ENCODE measurements around the gene IVL. TPM values are rescaled to one million over a fixed set of nuclear protein-coding genes. Genes with fewer than 3 reads are reported as not detected.

Gene IVL
- total RNA-seq, 1 donor from 2014 or later, result not detected

DNA sequence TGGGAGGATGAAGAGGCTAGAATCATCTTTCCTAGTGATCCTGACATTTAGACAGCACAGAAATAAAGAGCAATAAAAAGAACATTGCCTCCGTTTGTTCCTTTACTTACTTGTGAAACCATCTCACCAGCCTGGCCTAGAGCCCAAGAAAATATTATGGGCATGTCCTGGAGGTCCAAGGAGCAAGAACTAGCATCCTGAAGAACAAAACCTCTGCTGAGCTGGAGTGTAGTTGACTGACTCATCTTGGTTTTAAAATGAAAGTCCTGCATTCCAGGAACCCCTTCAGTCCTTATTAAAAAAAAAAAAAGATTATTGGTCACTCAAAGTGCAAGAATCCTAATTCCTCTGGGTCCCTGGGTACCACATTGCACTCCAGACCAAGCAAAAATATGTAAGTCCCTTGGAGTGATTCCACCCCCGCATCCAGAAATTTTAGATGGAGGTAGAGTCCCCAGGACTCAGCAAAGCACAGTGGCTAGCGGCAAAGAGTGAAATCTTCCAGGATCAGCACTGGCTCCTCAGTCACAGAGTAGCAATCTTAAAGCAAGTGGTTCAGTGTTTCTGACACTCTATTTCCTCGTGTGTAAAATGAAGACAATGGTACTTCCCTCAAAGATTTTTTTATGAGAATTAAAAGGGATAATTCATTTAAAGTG, 23.3 kb upstream of the IVL start:
- no peak for ATAC-seq (ENCODE audit: poor library complexity)
- DNase-seq, result no peak
- intact Hi-C loops (cut with DNase I), result no loop called here

DNA sequence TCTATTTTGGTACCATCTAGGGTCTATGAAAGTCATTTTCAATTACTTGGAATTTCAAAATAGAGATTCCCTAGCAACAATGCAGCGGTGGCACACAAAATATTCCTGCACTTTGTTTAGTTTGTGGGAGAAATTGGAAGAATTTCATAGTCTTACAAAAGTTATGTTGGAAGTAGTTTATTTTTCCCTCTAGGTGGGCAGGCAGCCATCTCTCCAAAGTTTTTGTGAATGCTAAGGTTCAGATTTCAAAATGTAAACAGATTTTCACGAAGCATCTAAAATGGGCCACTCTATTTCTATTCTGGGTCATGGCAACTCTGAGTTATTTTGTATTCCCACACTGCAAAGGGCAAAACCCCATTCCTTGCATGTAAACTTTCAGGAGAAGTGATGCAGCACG, 22.3 kb upstream of the IVL start:
- intact Hi-C loops (cut with DNase I), result no loop called here
- DNase-seq (no peak), ATAC-seq (ENCODE audit: poor library complexity) (no peak)

DNA sequence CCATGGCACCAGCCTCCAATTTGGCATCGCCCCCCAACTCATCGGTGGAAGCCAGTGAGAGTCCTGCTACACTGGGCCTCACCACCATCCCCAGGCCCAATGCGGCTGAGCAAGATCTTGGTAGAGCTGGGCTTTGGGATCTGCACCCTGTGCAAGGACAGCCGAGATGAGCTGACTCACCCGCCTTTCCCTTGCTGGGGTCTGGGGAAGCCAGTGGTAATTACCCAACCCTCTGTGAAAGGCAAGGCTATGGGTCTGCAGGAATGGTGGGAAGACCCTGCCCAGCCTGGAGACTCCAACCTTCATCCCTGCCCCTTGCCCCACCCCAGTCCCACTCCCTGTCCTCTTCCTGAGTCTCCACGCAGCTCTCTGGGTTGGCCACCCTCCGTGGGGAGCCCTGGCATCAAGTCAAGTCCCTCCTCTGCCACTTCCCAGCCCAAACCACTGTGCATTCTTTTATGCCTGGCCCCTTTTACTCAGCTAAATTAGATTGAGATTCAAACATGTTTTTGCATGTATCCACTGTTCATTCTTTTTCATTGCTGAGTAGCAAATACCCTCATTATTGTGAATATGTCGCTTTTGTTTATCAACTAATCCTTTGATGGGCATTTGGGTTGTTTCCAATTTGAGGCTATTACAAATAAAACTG, 21.5 kb upstream of the IVL start:
- no peak for DNase-seq
- intact Hi-C loops (cut with DNase I), result no loop called here
- ATAC-seq (ENCODE audit: poor library complexity), result no peak

DNA sequence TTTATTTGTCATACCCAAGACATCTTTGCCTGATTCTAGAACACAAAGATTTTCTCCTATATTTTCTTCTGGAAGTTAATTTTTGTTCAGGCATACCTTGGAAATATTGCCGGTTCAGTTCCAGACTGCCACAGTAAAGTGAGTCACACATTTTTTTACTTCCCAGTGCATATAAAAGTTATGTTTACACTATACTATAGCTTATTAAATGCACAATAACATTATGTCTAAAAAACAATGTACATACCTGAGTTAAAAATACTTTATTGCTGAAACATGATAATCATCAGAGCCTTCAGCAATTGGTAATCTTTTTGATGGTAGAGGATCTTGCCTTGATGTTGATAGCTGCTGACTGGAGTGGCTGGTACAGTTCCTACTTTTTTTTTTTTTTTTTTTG, 20.2 kb upstream of the IVL start:
- DNase-seq (no peak), ATAC-seq (ENCODE audit: poor library complexity) (no peak)
- intact Hi-C loops (cut with DNase I), result no loop called here

DNA sequence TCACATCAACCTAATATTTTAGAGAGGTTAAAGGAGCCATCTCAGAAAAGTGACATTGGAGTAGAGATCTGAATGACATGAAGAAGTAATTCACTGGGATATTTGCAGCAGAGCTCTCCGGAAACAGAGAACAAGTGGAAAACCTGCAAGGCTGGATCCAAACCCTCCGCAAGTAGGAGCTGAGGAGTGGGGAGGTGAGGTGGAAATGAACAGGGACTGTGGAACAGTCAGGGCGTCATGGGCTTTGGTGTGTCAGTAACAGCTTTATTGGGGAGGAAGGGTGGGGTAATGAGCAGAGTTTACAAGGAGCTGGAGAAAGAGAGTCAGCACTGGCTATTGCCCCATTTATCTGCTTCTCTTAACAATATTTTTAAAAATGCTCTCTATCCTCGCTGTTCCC, 9.3 kb upstream of the IVL start:
- intact Hi-C loops (cut with DNase I), result no loop called here
- no peak for ATAC-seq (ENCODE audit: poor library complexity)
- no peak for DNase-seq

DNA sequence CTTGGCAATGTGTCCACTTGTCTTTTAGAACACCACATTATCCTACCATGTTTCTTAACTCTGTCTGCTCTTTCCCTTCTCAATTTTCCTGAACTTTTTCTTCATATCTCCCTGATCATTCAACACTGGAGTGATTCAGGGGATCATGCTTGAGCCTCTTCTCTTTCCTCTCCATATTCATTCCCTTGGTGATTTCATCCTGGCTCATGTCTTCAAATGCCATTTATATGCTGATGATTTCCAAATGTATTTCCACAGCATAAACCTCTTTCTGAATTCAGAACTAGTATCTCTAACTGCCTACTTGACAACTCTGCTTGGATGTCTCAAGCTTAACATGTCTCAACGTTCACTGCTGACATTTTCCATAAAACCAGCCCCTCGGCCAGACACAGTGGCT, 8.5 kb upstream of the IVL start:
- ATAC-seq (ENCODE audit: poor library complexity), result no peak
- intact Hi-C loops (cut with DNase I), result no loop called here
- no peak for DNase-seq

DNA sequence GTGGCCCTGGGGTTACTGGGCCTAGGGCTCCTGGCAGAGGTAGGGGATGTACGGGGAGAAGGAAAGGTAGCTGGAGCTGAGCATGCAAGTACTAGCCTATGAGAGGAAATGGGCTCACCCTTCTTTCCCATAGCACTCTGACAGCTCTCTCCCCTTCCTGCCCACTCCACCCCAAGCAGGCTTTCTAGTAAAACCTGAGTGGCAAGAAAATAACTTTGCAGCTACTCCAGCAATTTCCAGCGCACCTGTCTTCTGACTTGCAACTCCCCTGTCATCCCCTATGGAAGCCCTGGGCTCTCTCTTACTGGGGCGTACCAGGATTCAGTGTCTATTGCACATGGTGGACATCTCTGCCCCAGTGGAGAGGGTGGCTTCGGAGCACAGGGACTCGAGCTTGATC, 6.7 kb upstream of the IVL start:
- DNase-seq, result no peak
- no peak for ATAC-seq (ENCODE audit: poor library complexity)
- intact Hi-C loops (cut with DNase I), result no loop called here

DNA sequence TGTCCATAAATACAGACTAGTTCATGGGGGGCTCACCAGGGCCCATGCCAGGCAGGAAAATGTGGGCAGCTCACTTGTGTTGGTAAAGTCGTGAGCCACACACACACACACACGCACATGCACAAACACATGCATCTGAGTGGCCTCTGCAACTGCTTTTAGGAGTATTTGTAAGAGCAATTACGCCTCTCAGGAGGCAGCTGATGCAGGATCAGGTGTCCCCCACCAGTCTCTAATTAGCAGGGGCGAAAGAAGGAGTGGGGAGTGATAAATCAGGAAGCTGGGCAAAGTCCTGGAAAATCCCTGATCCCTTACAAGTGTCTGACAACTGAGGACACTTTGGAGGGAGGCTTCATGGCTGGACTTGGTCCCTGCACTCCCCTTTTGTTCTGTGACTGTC, 5.7 kb upstream of the IVL start:
- ATAC-seq (ENCODE audit: poor library complexity) (no peak), DNase-seq (no peak)
- intact Hi-C loops (cut with DNase I), result no loop called here

DNA sequence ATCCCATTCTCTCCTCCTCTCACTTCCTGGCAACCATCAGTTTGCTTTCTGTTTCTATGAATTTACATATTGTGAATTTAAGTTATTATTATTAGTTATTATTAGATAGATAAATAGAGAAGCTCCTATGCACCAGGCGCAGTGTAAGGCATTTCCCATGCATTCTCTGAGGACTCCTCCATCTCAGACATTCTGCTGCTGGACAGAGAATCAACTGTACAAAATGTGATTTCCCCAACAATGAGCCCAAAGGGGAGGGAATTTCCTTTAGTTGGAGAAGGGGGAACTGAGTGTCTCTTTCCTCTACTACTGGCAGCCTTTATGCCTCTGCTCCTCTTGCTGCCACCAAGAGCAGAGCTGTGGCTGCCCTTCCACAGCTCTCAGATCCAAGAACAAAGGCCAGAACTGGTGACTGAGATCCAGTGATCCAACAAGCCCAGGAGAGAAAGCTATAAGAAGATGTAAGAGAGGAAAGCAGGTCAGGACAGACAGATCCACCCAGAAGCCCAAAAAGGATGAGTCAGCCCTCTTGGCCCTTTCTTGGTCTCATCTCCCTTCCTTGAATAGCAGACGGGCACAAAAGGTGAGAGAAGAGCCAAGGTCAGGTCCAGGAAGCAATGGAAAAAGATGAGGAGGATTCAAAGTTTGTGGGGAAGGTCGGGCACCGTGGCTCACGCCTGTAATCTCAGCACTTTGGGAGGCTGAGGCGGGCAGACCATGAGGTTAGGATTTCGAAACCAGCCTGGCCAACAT, 3.5 kb upstream of the IVL start:
- DNase-seq, result no peak
- intact Hi-C loops (cut with DNase I), result no loop called here
- no peak for ATAC-seq (ENCODE audit: poor library complexity)

DNA sequence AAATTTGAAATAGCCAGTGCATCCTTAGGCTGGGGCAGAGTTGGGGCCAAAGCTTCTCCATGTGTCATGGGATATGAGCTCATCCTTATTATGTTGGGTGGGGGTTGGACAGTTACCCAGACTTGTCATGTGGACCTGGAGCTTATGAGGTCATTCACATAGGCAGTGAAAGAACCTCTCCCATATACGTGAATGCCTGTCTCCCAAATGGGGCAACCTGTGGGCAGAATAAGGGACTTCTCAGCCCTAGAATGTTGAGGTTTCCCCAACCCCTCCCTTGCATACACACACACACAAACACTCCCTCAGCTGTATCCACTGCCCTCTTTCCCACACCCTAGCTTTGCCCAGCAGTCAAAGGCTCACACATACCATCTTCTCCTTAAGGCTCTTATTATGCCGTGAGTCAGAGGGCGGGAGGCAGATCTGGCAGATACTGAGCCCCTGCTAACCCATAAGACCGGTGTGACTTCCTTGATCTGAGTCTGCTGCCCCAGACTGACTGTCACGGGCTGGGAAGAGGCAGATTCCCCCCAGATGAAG, 2.3 kb upstream of the IVL start:
- intact Hi-C loops (cut with DNase I), result no loop called here
- ATAC-seq (ENCODE audit: poor library complexity), result no peak

DNA sequence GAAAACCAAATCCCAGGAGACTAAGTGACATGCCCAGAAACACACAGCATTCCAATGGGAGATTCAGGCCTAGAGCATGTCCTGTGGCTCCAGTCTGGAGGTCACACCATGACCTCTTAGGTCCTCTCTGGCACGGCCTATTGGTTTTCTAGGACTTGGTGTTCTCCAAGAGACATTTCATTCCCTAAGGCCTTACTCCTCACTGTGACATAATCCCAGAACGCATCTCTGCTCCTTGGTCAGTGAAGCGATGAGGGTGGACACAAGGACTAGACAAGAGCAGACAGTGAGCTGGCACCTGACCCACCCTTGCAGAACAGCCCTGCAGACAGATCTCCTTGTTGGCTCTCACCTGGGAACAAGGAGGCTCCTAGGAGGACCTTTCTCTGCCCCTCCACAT, 860 bp downstream of the IVL start:
- intact Hi-C loops (cut with DNase I), result no loop called here
- DNase-seq, result no peak
- ATAC-seq (ENCODE audit: poor library complexity), result no peak

More for the DNA sequence above, 2.3 kb upstream of the IVL start:
- DNase-seq, result no peak

DNA sequence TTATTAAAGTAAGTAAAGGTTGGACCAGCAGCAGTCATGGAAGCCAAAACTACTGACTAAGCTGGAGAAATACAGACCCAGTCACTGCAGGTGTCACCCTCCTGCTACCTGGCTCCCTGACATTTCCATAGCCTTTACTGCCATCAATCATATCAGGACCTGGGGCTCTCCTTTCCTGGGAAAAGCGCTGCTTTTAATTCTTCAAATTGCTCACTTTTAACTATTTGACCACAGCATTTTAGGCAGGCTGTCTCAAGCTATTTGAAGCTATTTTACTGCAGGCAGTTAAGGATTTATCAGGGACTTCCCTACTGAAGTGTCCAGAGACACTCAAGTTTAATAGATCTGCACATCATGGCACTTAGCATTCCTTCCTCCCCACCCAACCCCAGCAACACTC, 4.1 kb downstream of the IVL start:
- intact Hi-C loops (cut with DNase I), result no loop called here
- no peak for ATAC-seq (ENCODE audit: poor library complexity)
- no peak for DNase-seq

DNA sequence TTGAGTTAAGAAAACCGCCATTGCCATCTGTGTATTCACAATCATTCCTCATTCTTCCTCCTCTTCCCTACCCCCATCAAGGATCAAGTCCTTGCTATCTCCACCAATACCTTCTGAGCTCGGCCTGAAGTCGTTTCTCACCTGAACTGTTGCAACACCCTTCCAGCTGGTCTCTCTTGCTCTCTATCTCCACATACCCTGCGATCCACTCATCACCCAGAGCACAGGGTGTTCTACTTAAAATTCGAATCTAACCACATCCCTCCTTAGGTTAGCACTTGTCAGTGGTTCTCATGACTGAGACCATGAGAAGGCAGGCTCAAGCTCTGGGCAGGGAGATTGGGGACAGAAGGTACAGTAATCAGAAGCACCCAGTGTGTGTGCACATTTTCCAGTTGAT, 4.6 kb downstream of the IVL start:
- DNase-seq (no peak), ATAC-seq (ENCODE audit: poor library complexity) (no peak)
- intact Hi-C loops (cut with DNase I), result no loop called here

DNA sequence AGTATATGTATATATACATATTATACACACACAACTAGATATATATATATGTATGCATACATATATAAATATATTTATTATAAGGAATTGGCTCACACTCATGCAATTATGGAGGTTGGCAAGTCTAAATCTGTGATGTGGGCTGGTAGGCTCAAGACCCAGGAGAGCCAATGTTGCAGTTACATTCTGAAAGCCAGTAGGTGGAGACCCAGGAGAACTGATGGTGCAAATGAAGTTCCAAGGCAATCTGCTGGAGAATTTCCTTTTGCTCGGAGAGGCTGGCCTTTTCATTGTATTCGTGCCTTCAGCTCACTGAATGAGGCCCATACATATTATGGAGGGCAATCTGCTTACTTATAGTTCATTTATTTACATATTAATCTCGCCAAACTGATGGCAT, 9.4 kb downstream of the IVL start:
- ATAC-seq (ENCODE audit: poor library complexity) (no peak), DNase-seq (no peak)
- intact Hi-C loops (cut with DNase I), result no loop called here

DNA sequence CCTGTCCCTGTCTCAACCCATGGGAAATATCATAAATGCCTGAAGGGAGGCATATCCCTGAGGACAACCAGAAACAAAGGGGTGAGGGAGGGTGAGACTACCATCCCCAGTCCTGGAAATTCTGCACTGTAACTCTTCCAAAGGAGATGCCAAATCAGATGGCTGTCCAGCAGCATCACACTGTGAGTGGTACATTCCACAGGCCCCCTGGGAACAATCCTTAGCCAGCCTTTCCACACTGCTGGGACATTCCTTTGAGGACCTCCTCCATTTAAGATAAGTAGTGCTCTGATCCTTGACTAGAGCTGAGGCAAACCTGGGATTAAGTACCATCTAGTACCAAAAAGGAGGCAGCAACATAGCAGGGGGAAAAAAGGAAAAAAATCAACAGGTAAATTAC, 10.7 kb downstream of the IVL start:
- intact Hi-C loops (cut with DNase I), result no loop called here
- DNase-seq (no peak), ATAC-seq (ENCODE audit: poor library complexity) (no peak)

DNA sequence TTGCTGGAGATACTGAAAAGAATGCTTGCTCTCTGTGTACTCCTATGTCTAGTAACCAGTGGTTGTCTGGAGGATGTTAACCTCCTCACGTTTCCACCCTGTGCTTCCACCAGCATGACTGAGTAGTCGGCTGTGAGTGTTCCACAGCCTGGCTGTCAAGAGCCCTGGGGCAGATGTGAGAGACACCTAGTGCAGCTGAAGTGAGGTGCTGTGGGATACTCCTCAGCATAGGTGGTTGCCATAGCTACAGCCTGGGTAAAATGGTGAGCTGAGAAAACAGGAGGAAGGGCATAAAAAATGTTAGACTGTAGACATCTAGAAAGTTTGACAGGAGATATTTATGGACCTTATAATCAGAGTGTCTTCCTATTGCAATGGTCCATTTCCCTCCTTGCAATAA, 15.8 kb downstream of the IVL start:
- ATAC-seq (ENCODE audit: poor library complexity), result no peak
- DNase-seq, result no peak

DNA sequence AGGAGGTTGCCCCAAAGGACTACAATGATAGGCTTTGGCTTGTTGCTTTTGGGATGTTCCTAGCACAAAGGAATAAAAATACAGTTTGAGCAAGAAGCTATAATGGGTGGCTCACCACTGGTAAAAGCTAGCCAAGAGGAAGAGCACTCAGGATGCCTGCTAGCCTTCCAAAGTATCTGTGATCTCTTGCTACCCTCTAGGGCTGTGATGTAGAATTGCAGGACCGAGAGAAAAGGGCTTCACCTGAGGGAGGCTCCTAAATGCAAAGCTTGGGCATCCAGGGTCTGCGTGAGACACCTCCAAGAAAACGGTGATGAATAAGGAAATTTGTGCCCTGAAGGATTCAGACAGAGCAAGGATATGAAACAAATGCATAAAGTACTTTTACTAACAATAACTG, 17.7 kb downstream of the IVL start:
- ATAC-seq (ENCODE audit: poor library complexity) (no peak), DNase-seq (no peak)
- intact Hi-C loops (cut with DNase I), result no loop called here

More for the DNA sequence above, 15.8 kb downstream of the IVL start:
- intact Hi-C loops (cut with DNase I), result no loop called here

DNA sequence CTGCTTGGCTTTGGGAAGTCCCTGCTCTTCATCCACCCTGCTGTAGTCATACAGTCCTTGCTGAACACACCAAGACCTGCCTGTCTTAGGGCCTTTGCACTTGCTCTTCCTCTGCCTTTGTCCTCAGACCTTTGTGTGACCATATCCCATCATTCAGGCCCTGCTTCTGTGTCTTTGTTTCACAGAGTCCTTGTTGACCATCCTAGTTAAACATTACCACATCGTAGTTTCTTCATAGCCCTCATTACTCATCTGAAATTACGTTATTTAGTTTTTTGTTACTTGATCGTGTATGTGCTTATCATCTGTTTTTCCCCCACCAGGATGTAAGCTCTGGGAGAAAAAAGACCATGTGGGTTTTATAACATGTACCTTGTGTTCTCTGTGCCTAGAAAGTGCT, 20.3 kb downstream of the IVL start:
- ATAC-seq (ENCODE audit: poor library complexity), result no peak
- no peak for DNase-seq
- intact Hi-C loops (cut with DNase I), result no loop called here

DNA sequence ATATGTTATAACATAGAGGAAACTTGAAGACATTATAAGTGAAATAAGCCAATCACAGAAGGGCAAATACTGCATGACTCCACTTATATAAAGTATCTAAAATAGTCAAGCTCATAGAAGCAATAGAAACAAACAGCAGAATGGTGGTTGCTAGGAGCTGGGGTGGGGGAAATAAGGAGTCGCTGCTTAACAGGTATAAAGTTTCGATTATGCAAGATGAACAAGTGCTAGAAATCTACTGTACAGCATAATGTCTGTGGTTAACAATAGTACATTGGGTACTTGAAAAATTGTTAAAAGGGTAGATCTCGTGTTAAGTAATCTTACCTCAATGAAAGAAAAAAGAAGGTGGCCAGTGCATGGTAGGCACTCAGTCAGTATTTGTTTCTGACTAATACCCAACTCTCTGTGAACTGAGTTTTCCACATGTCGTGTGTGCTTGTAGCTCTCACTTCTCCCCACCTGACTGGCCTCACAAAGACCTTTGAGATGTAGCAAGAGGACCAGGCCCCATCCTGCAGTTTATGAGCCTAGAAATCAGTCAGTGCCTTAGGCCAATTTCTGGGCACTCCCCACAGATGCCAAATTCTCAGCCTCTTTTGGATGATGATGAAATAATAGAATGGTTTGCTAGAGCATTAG, 23.9 kb downstream of the IVL start:
- intact Hi-C loops (cut with DNase I), result no loop called here
- DNase-seq (no peak), ATAC-seq (ENCODE audit: poor library complexity) (no peak)

DNA sequence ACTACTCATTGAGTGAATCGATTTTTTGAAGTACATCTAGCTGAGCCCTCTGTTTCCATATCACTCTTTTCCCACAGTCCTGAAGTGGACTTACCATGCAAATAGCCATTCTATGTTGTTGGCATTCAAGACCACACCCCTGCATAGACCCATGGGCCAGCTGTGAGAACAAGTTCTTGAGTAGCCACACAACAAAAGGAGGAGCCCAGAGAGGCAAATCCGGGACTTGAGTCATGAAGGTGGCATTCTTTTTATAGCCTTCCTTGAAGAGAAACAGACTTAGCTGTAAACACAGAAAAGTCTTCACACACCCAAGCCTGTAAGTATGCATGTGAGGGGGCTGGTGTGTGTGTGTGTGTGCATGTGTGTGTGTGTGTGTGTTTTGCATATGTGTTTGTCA, 24.9 kb downstream of the IVL start:
- DNase-seq (no peak), ATAC-seq (ENCODE audit: poor library complexity) (no peak)
- intact Hi-C loops (cut with DNase I), result no loop called here
